SHP77 treated with DMSO at 0.1 percent for 48 hours (cell line): ENCODE data around the gene CAPN10.
"Not testable (repeated sequence)": the region's sequence is repeated elsewhere in the genome, so short reads cannot be mapped to it uniquely, and the experiment has no call there.

Experiments used
- DNase-seq: peaks from one replicate; lab custom pipeline; 2025; lab: John Stamatoyannopoulos, UW

The CAPN10 gene

DNA sequence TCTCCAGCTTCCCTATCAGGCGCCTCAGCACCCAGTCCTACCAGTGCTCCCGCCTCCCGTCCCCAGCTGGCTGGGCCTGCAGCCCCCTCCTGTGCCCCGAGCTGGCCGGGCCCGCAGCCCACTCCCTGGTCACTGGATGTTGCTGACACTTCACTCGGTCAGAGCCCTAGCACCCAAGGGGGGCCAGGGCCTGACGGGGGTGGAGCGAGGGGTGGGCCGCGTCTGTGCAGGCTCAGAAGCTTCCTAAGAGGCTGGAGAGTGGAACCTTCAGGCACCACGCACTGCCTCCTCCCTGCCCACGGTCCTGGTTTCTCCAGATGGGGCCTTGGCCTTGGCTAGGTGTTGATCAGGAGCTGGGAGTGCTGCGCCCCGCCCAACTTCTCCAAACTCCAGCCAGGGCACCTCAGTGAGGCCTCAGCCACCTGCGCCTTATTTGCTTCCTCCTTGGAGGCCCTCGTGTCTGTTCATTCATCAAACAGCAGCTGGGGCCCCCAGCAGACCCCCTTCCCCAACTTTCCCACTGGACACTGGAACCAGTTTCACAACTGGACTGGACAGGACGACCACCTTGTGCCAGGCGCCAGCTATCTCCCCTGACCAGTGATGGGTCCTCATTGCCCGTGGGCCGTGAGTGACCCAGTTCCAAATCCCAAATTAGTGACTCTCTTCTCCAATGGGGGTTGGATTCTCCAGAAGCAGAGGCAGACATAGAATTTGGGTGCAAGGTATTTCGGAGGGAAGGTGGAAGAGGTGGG is 16.7 kb downstream of the CAPN10 start:
- DNase-seq: no peak

DNA sequence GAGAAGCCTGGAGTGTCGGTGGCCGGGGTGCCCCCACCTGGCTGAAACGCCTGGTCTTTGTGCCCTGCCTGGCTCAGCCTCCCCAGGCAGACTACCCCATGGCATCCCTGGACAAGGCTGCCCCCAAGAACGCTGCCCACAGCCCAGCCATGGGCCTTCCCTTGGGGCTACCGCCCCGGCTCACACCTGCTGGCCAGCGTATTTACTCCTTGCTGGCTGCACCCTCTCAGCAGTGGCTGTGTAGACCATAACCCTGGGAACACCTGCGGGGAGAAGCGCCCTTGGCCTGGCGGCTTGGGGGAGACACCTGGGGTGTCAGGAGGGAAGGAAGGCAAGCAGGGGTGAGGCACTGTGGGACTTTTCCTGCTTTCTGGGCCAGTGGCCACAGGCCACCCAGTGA is 17.3 kb downstream of the CAPN10 start:
- DNase-seq: no peak

DNA sequence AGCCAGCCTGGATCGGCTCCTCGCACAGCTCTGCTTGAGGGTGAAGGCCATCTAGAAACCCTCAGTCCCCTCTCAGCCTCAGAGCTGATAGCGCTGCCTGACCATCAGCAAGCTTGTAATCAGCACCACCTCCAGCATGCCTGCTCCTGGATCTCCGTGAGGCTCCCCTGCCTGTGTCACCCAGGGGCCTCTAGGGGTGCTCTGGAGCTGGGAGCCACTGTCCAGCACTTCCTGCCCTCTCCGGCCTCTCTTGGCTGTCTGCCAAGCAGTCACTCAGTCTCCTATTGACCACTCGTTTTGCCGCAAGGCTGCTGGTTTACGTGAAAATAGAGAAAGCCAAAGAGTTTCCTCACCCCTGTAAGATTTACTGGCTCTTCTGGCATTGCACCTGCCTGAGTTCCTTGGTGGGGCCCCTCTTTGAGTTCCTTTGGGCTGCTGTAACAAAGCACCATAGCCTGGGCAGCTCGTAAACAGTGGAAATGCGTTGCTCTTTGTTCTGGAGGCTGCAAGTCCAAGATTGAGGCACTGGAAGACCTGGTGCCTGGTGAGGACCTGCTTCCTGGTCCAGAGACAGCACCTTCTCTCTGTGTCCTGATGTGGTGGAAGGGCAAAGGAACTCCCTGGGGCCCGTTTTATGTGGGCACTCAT is 17.9 kb downstream of the CAPN10 start:
- peak; percentile 77 for DNase-seq

DNA sequence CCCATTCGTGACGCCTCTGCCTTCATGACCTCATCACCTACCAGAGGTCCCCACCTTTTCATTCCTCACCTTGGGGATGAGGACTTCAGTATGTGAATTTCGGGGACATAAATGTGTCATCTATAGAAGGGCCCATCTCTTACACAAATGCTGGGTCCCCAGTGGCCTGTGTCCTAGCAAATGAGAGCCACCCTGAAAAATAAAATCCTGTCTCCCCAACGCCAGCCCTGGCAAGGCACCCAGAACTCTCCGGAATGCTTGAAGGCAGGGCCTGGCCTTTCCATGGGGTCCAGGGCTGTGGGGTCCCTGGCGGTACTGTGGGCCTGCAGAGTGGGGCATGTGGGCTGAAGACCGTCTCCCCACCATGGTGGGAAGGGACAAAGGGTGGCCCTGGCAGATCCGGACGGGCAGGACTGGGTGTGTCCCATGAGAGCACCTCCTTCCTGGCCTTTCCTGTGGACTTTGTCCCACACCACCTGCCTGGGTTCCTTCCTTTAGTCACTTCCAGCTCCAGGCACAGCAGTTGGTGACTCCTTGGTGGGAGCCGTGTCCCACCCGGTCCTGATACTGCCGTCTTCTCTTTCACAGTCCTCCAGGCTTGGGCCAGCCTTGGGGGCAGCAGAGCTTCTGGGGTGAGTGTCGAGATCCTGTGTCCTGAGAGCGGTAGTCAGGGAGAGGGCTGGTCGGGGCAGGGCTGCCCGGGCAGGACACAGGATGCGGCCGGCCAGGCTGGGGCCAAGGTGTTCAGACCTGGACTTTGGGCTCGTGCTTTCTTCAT is 18.6 kb downstream of the CAPN10 start:
- DNase-seq: no peak

DNA sequence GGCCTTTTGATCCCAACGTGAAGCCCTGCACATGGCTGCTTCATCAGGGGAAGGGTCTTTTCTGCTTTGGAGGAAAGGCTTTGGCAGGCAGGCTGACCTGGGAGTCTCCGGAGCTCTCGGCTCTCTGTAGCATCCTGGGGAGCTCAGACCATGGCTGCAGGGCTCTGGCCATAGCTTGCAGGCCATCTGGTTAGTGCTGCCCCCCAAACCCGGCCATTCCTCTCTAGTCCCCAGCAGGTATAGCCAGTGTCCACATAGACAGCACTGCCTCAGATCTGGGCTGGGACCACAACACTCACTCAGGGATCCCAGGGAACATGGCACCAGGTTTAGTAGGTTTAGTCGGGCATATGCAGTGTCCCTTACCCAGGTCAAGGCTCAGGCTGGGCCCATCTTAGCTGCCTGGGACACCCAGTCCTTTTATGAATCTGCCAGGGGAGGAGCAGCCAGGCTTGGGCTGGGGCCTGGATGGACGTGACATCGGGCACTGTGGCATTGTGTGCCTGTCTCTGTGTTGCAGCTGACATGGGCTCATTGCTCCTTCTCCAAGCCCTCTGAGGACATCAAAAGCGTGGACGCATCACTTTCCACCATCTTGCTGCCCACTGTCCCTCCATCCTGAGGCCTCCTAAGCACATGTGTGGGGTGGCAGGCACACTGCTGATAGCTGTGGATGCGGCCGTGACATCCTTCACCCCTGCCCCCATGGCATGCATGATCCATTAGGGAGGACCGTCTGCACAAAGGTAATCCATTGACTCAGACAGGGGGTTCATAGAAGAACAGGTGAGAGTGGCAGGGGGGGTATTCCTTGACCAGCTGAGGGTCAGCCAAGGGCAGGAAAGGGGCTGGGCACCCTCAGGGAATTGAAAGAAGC is 19.6 kb downstream of the CAPN10 start:
- no peak for DNase-seq

DNA sequence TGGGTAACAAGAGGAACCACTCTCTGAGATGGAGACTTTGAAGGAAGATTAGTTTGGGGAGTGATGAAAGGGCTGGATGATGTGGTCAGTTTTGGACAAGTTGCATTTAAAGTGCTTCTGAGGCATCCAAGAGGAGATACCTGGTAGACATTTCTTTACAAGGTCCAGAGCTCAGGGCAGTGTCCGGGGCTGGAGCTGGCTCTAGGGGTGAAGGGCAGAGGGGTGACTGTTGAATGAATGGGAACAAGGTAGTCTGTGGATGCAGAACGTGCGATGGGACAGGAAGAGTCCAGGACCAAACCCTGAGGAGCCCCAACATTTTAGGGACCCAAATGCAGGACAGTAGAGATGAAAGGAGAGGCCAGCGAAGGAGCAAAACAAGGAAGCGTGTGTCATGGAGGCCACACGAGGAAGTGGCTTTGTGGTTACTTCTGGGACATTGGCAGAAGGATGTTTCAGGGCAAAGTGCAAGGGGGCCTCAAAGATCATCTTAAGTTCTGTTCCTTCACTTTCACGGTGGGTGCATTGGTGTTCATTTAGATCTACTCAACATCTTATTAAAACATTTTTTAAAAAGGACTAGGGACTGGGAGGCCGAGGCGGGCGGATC is 25.2 kb downstream of the CAPN10 start:
- no peak for DNase-seq

DNA sequence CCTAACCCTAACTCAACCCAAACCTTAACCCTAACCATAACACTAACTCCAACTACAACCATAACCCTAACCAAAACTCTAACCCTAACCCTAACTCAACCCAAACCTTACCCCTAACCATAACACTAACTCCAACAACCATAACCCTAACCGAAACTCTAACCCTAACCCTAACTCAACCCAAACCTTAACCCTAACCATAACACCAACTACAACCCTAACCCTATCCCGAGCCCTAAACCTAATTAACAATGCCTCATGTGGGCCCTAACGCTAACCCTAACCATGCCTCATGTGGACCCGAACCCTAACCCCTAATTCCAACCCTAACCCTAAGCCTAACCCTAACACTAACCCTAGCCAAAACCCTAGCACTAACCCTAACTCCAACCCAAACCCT is 27.2 kb downstream of the CAPN10 start:
- no peak for DNase-seq

DNA sequence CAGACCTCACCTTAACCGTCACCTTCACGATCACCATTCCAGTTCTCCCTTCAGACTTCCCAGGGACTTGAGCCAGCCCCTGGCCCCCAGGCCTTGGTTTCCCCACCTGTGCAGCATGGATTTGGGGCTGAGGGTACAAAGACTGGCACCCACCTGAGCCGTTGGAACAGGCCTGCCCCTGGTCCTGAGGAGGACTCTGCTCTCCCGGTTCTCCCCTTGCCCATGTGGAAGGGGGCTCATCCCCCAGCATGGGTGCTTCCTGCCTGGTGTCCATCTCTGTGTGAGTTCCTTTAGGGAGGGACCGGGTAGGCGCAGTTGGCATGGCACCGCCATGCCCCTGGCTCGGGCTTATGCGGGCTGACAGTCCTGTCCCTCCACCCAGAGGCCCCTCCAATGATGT is 27.9 kb downstream of the CAPN10 start:
- DNase-seq: no peak

DNA sequence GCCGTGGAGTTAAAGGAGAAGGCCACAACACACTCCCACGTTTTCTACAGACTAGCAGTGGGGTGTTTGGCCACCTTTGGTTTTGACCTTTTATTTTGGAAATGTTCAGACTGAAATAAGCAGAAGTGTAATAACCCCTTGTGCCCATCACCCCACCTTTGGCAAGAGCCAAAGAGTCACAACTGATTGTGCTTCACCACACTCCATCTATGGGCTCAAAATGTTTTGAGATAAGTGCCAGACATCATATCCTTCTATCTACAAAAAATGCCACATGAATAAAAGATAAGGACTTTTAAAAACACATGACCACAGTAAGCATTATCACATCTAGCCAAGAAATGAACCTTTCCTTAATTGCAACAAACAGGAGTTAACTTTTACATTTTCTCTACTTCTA is 28.9 kb downstream of the CAPN10 start:
- DNase-seq: no peak

DNA sequence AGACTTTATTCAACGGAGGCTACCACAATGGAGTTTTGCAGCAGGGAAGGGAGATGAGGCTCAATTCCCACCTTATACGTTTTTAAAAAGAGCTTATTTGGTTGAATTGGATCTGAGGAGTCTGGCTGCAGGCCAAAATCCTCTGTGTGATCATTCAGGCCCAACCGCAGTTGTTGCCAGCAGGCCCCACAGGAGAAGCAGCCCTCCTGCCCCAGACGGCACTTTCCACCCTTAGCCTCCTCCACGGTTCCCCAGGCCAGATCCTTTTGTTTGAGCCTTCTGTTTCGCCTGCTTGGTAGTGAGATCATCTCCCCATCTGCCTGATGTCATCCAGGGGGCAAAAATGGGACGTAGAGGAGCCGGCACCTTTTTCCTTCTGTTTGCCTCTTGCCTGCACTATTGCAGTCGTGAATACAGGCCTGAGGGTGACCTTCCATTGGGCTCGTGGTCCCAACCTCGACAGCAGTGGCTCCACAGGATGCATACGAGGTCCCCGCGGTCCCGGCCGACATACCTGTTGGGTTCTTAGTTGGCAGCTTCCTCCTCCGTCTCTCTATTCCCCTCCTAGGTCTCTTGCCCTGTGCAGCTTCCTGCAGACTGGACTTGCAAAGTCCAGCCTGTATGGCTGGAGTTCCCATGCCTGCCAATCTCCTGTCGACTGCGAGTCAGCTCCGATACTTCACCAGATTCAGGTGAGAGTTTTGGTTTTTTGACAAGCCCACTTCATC is 29.4 kb downstream of the CAPN10 start:
- no peak for DNase-seq

DNA sequence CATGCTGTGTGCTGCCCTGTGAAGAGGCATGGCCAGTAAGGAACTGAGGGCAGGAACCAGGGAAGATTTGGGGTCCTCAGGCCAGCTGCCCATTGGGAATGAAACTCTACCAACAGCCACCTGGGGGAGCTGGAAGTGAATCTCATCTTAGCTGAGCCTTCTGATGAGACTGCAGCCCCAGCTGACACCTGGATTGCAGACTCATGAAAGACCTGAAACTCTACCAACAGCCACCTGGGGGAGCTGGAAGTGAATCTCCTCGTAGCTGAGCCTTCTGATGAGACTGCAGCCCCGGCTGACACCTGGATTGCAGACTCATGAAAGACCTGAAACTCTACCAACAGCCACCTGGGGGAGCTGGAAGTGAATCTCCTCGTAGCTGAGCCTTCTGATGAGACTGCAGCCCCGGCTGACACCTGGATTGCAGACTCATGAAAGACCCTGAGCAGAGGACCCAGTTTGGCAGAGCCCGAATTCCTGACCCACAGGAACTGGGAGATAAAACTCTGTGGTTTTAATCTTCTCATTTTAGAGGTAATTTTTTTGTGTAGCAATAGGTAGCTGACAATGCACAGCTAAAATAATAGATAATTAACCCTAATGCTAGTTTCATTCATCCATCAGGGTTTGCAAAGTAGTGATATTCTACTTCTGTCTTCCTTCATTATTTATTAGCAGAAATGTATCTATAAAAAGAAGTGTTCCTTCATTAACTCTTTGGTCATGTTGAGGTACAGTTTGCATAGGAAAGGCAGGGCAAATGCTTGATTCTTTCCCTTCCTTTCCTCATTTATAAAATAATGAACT is 30.5 kb downstream of the CAPN10 start:
- DNase-seq: not testable (repeated sequence)

DNA sequence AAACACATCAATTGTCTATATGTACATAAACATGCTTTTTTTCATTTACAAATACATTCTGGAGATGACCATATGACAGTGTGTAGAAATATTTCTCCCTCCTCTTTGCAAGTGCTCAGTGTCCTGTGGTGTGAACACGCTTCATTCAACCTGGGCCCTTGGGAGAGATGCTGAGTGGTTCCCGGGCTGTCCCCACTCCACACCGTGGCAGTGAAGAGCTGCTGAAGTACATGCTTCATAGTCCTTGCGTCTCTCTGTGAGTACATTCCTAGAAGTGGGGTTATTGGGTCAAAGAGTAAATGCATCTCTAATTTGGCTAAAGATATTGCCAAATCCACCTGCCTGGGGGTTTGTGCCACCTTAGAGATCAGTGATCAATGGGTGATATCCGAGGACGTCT is 32.2 kb downstream of the CAPN10 start:
- DNase-seq: no peak

DNA sequence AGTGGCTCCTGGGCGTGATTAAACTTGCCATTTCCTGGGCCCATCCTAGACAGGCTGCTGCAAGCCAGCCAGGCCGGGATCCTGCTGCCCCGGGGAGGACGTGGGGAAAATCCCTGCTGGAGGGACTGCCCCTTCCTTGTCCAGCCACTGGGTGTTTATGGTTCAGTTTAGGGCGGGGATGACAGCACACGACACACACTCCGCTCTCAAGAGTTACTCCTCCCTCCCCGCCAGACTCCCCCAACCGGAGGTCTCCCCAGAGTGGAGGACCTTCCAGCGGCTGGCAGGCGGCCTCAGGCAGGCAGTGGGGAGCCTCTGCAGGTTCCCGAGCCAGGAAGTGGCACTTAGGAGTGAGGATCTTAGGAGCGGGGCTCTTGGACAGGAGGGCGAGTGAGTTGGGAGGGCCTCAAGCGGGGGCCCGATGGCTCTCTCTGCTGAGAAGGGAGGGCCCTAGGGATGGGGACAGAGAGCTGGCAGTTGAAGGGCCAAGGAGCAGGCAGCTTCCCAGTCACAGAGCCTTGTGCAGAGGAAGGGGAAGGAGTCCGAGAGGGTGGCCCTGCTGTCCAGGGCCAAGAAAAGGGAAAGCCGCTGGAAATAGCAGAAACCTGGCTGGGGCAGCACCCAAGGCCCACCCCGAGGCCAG is 33.1 kb downstream of the CAPN10 start:
- DNase-seq: no peak

DNA sequence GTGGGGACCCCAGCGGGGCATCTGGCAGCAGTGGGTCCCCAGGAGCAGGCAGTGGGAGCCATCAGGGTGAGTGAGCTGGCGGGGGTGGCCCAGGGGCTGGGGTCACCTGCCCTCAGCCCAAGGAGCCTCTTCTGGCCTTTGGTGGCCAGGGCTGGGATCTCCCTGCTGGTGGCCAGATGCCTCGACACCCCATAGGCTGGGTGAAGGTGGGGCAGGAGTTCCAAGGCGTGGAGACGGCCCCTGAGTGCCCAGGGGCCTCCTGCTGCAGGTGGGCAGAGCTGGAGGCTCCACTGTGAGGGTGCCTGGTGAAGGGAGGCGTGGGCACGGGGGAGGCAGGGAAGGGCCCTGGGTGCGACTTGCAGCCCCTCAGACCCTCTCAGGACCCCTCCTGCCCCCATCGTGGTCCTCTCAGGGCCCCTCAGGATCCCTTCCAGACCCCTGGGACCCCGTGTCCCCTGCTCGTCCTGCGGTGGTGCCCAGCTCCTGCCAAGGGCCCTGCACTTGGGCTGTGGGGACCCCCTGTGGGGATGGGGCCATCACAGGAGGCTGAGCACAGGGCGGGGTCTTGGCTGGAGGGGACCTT is 33.7 kb downstream of the CAPN10 start:
- no peak for DNase-seq

DNA sequence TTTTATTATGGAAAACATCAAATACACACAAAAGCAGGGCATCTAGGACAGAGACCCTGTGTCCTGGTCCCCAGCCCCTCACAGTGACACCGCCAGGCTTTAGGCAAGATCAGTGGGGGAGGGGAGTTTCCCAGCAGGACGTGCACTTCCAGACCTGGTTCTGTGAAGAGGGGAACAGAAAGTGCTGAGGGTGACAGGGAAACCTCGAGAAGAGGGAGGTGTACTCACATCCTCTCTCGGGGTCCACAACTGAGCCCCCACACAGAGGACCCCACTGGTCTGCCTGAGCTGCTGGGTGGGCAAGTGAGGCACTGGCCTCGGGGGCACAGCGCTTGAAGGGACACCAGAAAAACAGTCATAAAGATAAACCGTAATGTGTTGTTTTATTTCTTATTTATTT is 34.3 kb downstream of the CAPN10 start:
- DNase-seq: no peak

DNA sequence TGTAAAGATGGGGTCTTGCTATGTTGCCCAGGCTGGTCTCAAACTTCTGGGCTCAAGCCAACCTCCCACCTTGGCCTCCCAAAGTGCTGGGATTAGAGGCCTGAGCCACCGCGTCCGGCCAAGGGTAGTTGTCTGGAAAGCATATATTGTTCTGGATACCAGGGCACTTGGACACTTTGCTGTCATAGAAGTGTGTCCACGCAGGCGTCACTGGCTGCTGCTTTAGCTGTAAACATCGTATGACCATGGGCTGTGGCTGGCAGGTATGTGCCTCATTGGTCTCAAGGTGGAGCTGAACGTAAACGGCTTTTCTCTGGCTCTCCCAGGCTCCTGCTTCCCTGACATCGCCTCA is 35.5 kb downstream of the CAPN10 start:
- DNase-seq: no peak

DNA sequence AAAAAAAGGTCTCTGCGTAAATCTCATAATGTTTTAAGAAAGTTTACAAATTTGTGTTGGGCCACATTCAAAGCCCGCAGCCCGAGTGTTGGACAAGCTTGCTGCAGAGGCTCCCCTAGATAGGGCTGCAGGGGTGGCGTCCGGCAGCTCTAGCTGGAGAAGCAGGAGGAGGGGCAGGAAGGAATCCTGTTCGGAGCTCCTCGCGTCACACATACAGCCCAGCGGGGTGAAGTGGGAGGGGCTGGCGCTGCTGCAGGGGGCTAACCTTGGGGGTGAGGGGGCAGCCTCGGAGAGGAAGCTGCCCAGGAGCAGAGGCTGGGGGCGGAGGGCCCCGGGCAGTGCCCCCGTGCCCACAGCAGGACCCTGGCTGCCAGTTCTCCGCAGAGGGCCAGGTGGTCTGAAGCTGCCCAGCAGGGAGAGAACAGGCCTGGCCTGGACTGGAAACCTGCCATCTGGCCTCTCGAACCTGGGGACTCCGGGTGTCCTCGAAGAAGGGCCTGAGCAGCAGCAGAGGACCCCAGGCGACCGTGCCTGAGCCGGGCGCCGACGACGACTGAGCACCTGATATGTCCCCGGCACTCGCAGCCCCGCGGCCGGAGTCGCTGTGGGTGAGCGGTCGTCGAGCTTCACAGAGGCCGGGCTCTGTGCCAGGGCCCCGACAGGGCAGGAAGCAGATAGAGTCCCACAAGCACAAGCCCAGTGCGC is 36.1 kb downstream of the CAPN10 start:
- DNase-seq: peak; percentile 23

DNA sequence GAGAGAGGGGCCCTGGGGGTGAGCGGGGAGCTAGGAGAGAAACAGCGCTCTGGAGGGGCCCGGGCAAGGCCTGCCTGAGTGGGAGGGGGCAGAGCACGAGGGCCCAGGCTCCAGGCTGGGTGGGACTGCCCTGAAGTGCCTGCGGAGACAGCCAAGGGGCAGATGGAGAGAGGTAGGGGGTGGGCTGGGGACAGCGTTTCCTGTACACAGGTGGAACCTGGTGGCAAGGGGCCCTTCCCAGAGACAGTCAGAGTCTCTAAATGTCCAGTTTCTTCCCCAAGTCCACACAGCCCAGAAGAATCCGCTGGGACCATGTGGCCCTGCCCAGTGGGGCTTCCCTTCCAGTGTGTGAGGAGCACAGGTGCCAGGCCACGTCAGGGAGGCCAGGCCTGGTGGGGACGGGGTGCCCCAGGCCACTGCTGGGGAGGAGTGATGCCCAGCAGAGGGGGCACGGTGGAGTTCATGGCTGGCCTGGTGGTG is 37.0 kb downstream of the CAPN10 start:
- no peak for DNase-seq
